HUES64 (cell line): ENCODE results near the gene ART5.
"Not testable (repeated sequence)": the region's sequence is repeated elsewhere in the genome, so short reads cannot be mapped to it uniquely, and the experiment has no call there.

Experiments used
- H3K27ac ChIP-seq: 2 replicates; pipeline ENCODE4 v1.7.0; 2013; ENCODE audit warnings: low read depth, low read length, inconsistent platforms
- H3K27me3 ChIP-seq: 2 replicates; pipeline ENCODE4 v1.6.1; 2013; ENCODE audit warnings: mild to moderate bottlenecking, low read length; ENCODE audit not compliant: insufficient read depth
- H3K36me3 ChIP-seq: 2 replicates; pipeline ENCODE4 v1.6.1; 2013; ENCODE audit warnings: mild to moderate bottlenecking, low read length; ENCODE audit not compliant: insufficient read depth
- H3K4me1 ChIP-seq: 2 replicates; pipeline ENCODE4 v1.6.1; 2013; ENCODE audit warnings: mild to moderate bottlenecking, low read length, moderate library complexity; ENCODE audit not compliant: insufficient read depth
- H3K4me3 ChIP-seq: 2 replicates; pipeline ENCODE4 v1.5.1; 2013; ENCODE audit warnings: mild to moderate bottlenecking, low read length, moderate library complexity
- H3K9ac ChIP-seq: 2 replicates; pipeline ENCODE4 v1.6.1; 2013; ENCODE audit warnings: mild to moderate bottlenecking, low read depth, low read length
- H3K9me3 ChIP-seq: 2 replicates; pipeline ENCODE4 v1.6.1; 2013; ENCODE audit warnings: low read depth, low read length; ENCODE audit not compliant: insufficient read depth
- WGBS: fragments of 150-250, 120-280 bp; methylation state at CpG from one replicate; pipeline ENCODE4 v1.1.7; 2013; ENCODE audit warnings: missing lambda C conversion rate; 5-methylcytosine and 5-hydroxymethylcytosine counted together

The ART5 gene

GRCh38 chr11:3655547-3655946, 13.8 kb upstream of the ART5 start:
- no peaks in the 10 kb centered on the region for H3K27me3 ChIP-seq
- H3K36me3 ChIP-seq = no peaks in the 10 kb centered on the region
- no peak overlapping the region for H3K27ac ChIP-seq
- H3K9ac ChIP-seq = no peak overlapping the region
- H3K4me1 ChIP-seq = no peaks in the 10 kb centered on the region
- 95% methylated on average over 3 of the region's 3 CpGs for WGBS
- no peak overlapping the region for H3K4me3 ChIP-seq
- H3K9me3 ChIP-seq = no peaks in the 10 kb centered on the region

DNA sequence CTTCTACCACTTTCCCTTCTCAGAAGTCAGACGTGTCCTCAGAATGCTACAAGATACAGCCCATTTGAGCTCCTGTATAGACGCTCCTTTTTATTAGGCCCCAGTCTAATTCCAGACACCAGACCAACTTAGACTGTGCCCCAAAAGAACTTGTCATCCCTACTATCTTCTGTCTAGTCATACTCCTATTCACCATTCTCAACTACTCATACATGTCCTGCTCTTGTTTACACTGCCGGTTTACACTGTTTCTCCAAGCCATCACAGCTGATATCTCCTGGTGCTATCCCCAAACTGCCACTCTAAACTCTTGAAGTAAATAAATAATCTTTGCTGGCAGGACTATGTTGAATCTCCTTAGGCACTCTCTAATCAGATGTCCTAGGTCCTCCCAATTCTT, 10.7 kb upstream of the ART5 start:
- H3K9me3 ChIP-seq, H3K36me3 ChIP-seq, H3K27me3 ChIP-seq, H3K27ac ChIP-seq, H3K4me1 ChIP-seq, H3K4me3 ChIP-seq, H3K9ac ChIP-seq: not testable (repeated sequence)
- 97% methylated on average over 2 of the region's 3 CpGs for WGBS

GRCh38 chr11:3649374-3649773, 7.6 kb upstream of the ART5 start:
- WGBS = 59% methylated on average over 9 of the region's 9 CpGs
- not testable (repeated sequence) for H3K36me3 ChIP-seq, H3K27me3 ChIP-seq, H3K4me3 ChIP-seq, H3K9me3 ChIP-seq, H3K9ac ChIP-seq, H3K27ac ChIP-seq, H3K4me1 ChIP-seq

- not testable (repeated sequence) for H3K36me3 ChIP-seq, H3K27ac ChIP-seq, H3K27me3 ChIP-seq, H3K4me3 ChIP-seq, H3K4me1 ChIP-seq, H3K9me3 ChIP-seq, H3K9ac ChIP-seq
- 79% methylated on average over 13 of the region's 13 CpGs for WGBS
These were observed 7.1 kb upstream of the ART5 start for GRCh38 chr11:3648843-3649242.

DNA sequence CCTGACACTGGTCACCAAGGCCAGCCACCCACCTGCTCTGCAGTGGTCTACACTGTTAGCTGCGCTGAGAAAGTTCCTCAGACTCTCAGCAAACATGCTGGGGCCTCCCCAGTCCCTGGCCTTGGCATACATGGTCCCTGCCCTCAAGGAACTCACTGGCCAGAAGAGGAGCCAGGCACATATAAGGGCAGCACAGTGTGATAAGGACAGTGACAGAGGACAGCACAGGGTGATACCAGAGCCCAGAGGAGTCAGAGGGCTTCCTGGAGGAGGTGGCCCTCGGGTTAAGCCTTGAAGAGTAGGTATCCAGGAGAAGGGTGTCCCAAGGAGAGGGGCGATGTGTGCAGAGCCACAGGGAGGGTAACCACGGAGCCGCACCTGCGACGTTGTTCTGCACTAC, 3.8 kb upstream of the ART5 start:
- Histone ChIP-seq H3K9ac (no peak overlapping the region), H3K9me3 (peaks cover 7% of the 10 kb centered on the region; the same call in 1 of the 2 replicates), H3K4me1 (peaks cover 10% of the 10 kb centered on the region; the same call in 1 of the 2 replicates), H3K27ac (no peak overlapping the region), H3K27me3 (peaks cover 5% of the 10 kb centered on the region; the same call in 1 of the 2 replicates), H3K4me3 (no peak overlapping the region), H3K36me3 (no peaks in the 10 kb centered on the region)
- WGBS = 90% methylated on average over 7 of the region's 7 CpGs

DNA sequence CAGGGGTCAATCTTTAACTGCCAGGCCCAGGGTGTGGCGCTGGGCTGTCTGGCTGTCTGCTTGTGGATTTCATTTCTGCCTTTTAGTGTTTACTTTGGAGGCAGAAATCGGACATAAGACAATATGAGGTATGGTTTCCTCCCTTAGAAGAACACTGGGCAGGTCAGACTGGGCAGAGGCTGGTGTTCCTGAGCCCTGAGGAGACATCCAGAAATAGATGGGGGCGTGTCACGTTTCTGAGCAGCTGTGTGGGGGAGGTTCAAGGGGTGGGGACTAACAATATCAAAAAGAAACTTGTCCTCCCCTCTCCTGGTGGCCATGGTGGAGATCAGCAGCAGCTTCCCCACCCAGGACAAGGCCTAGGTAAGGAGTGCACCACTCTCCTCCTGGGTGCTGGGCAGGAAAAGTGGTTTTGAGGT, 3.0 kb upstream of the ART5 start, which contains the start of gene ART1:
Gene ART1, plus strand, starts transcription at position 312 of the 419 bp plus-strand sequence. CDS start 14,086 bp downstream, outside the sequence.
- no peak within 1 kb of the TSS for H3K27ac ChIP-seq
- peaks cover 10% of the 10 kb centered on the region; the same call in 1 of the 2 replicates for H3K4me1 ChIP-seq
- WGBS = 95% methylated on average over 4 of the region's 4 CpGs
- no peak within 1 kb of the TSS for H3K9ac ChIP-seq
- no peaks in the 10 kb centered on the region for H3K36me3 ChIP-seq
- H3K27me3 ChIP-seq = peaks cover 5% of the 10 kb centered on the region; the same call in 1 of the 2 replicates
- no peak within 1 kb of the TSS for H3K4me3 ChIP-seq
- peaks cover 7% of the 10 kb centered on the region; the same call in 1 of the 2 replicates for H3K9me3 ChIP-seq

DNA sequence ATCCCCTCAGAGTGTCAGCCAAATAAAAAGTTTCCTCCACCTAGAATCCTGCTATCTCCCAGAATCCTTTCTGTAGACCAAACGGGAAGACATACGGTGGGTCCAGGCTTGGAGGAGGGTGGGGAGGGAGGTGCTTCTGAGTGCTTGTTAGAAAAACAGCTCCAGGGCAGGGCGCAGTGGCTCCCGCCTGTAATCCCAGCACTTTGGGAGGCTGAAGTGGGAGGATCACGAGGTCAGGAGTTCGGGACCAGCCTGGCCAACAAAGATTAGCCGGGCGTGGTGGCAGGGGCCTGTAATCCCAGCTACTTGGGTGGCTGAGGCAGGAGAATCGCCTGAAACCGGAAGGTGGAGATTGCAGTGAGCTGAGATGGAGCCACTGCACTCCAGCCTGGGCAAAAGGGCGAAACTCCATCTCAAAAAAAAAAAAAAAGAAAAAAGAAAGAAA, 1.3 kb upstream of the ART5 start:
- H3K9me3 ChIP-seq, H3K36me3 ChIP-seq, H3K27me3 ChIP-seq: not testable (repeated sequence)
- Histone ChIP-seq H3K4me3 (peak overlapping the region; percentile 64), H3K9ac (peak overlapping the region; percentile 81; the same call in 1 of the 2 replicates), H3K27ac (peak overlapping the region; percentile 95; the same call in 1 of the 2 replicates), H3K4me1 (peaks cover 10% of the 10 kb centered on the region; the same call in 1 of the 2 replicates)
- whole genome bisulfite sequencing = 43% methylated on average over 10 of the region's 11 CpGs

GRCh38 chr11:3642071-3642951, 519 bp upstream of the ART5 start:
- H3K27ac ChIP-seq = peak overlapping the region; percentile 95
- peak overlapping the region; percentile 81 for H3K9ac ChIP-seq
- under 1% methylated on average over 55 of the region's 55 CpGs for WGBS
- peaks cover 5% of the 10 kb centered on the region; the same call in 1 of the 2 replicates for H3K27me3 ChIP-seq
- H3K4me3 ChIP-seq = peak overlapping the region; percentile 64
- no peaks in the 10 kb centered on the region for H3K36me3 ChIP-seq
- peaks cover 10% of the 10 kb centered on the region; the same call in 1 of the 2 replicates for H3K4me1 ChIP-seq
- H3K9me3 ChIP-seq = peaks cover 7% of the 10 kb centered on the region; the same call in 1 of the 2 replicates

DNA sequence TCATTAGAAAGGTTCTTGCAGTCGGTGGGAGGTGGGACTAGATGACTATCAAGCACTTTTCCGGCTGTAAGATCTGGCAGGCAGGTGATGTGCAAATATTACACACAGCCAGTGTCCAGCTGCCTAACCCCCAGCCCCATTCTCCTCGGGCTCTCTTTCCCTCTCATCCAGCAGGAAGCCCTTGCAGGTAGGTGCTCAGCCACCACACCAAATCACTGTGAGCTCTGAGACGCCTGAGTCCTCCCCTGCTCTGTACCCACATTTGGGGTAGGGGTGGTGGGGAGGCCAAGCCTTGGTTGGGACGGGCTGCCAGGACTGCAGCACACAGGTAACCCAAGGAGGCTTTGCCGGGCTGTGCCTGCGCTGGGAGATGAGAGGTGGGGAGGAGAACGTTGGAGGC, 601 bp downstream of the ART5 start:
- Histone ChIP-seq H3K9ac (no peak overlapping the region; the same call in 1 of the 2 replicates), H3K36me3 (no peaks in the 10 kb centered on the region), H3K4me1 (peaks cover 10% of the 10 kb centered on the region; the same call in 1 of the 2 replicates), H3K27ac (no peak overlapping the region), H3K4me3 (peak overlapping the region; percentile 59), H3K9me3 (peaks cover 7% of the 10 kb centered on the region; the same call in 1 of the 2 replicates), H3K27me3 (peaks cover 5% of the 10 kb centered on the region; the same call in 1 of the 2 replicates)
- 63% methylated on average over 8 of the region's 8 CpGs for WGBS

DNA sequence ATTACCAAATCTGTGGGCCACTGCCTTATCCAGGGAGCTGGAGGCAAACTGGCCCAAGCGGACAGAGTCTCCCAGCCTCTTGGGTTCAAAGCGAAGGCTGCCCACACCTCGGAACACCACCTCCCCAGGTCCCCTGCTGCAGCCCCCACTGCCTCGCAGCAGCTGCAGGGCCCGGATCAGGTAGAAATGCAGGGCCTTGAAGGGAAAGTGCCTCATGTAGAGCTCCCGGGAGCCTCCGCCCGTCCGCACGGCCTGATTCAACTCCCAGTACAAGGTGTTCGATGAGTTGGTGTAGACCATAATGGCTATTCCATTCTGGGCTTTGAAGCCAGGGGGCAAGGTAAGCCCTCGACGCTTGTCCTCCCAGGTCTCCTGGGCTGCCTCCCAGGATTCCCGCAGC, 2.0 kb downstream of the ART5 start:
- Histone ChIP-seq H3K4me1 (peaks cover 10% of the 10 kb centered on the region; the same call in 1 of the 2 replicates), H3K27me3 (peaks cover 5% of the 10 kb centered on the region; the same call in 1 of the 2 replicates), H3K4me3 (no peak overlapping the region), H3K36me3 (no peaks in the 10 kb centered on the region), H3K27ac (no peak overlapping the region), H3K9me3 (peaks cover 7% of the 10 kb centered on the region; the same call in 1 of the 2 replicates), H3K9ac (no peak overlapping the region)
- WGBS = 95% methylated on average over 14 of the region's 14 CpGs

DNA sequence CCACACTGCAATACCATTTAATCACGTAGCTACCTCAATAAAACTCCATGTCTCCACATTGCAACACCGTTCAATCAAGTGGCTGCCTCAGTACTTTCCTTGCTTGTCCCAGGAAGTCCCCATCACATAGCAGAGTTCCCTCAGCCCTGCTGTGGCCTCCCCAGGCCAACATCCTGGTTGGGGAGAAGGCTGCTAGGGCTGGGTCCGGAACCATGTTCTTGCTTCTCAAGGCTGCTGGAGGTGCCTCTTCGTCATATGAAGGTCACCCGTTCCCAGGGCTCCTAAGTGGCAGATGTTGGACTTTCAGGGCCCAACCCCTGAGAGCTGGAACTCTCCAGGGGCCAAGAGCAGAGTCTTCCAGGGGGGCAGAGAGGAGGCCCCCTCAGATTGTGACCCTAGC, 3.3 kb downstream of the ART5 start:
- Histone ChIP-seq H3K27me3 (peaks cover 5% of the 10 kb centered on the region; the same call in 1 of the 2 replicates), H3K4me1 (peaks cover 9% of the 10 kb centered on the region; the same call in 1 of the 2 replicates), H3K4me3 (no peak overlapping the region), H3K36me3 (no peaks in the 10 kb centered on the region), H3K9me3 (no peaks in the 10 kb centered on the region), H3K9ac (no peak overlapping the region), H3K27ac (no peak overlapping the region)
- 88% methylated on average over 5 of the region's 5 CpGs for WGBS
